ENCODE measurements around the gene GCLC. TPM values are rescaled to one million over a fixed set of nuclear protein-coding genes. Genes with fewer than 3 reads are reported as not detected.

Gene GCLC
- total RNA-seq, 1 donor from 2014 or later: 31.6 TPM

DNA sequence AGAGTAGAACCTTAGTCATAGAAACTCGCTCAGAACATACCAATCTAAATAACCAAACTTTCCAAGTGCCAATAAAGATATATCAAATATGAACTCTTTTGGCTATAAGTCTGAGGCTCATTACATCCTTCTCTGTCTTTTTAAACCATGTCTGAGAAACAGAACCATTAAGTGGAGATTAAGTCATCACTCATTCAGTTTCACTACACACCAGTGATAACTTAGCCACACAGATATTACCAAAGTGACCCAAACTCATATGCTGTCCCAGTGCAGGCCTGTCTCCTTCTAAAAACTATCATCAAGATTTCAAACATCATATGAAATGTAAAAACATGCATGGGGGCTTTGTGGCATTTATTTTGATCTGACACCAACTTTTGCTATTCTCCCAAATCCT lies 12.0 kb downstream of the GCLC start:
- Histone ChIP-seq H4K20me1 (ENCODE audit: insufficient read depth, low read length) (no peaks in the 10 kb centered on the region), H3K27ac (ENCODE audit: low read depth, low read length) (no peak overlapping the region), H3K27me3 (ENCODE audit: insufficient read depth, low read length) (no peaks in the 10 kb centered on the region), H3K9me3 (ENCODE audit: insufficient read depth, low read depth, low read length) (no peaks in the 10 kb centered on the region), H3K4me2 (ENCODE audit: low read length) (no peak overlapping the region), H3K4me1 (ENCODE audit: insufficient read depth, low read length) (peaks cover 11% of the 10 kb centered on the region), H3K79me2 (ENCODE audit: insufficient read depth, low read length) (peaks cover 33% of the 10 kb centered on the region), H2AFZ (ENCODE audit: low read depth, low read length) (no peak overlapping the region), H3K9ac (ENCODE audit: low read length) (no peak overlapping the region), H3K4me3 (ENCODE audit: insufficient read depth, low read depth, low read length) (no peak overlapping the region), H3K36me3 (ENCODE audit: insufficient read depth, low read length) (no peaks in the 10 kb centered on the region)
- DNase-seq (ENCODE audit: low read depth) (peak; percentile 31), FAIRE-seq (no peak)
- TF ChIP-seq EZH2 (IDR thresholded peaks at IDR 0.05; ENCODE audit: insufficient read depth, low read length) (no peak), CTCF (IDR thresholded peaks at IDR 0.05; ENCODE audit: insufficient read depth, low read depth, low read length) (no peak)
- H3K27ac Mint-ChIP-seq (ENCODE audit: unreplicated experiment): no peak overlapping the region
- peaks cover 49% of the 10 kb centered on the region for H3K4me1 Mint-ChIP-seq (ENCODE audit: low read depth, unreplicated experiment)
- H3K36me3 Mint-ChIP-seq (ENCODE audit: low read depth, unreplicated experiment): no peaks in the 10 kb centered on the region
- no peaks in the 10 kb centered on the region for H3K9me3 Mint-ChIP-seq (ENCODE audit: unreplicated experiment)
- no peaks in the 10 kb centered on the region for H3K27me3 Mint-ChIP-seq (ENCODE audit: low read depth, unreplicated experiment)
- no peak overlapping the region for H3K4me3 Mint-ChIP-seq (ENCODE audit: unreplicated experiment)

DNA sequence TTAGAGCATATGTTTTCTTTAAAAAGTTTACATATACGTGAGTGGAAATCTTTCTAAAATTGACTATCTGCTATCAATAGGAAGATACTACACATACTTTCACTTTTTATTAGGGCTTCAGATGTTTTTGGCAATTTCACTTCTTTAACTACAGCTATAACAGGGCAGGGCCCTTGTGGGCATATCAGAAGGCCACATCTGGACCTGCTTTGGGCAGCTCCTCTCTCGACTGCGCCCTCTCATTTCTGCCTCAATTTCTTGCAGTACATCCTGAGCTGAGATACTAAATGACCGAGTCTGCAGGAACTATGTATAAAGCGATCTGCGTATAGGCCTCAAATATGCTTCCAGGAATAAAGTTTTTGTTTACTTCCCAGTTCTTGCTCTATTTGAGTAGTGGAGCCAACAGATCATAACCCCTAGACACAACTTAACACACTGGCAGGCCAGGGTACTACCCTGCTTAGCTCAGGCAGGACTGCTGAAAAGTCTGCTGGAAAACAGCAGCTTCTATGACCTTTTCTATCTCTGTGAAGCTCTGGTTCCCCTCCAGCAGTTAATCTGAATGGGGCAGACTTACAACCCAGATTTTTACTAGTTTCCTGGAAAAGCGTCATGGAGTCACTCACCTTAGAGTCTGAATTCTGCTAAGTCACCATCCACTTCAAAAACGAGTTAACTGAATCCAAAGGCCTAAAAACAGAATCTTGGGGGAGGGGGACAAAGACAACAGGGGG lies 12.7 kb downstream of the GCLC start:
- Histone ChIP-seq H3K9me3 (ENCODE audit: insufficient read depth, low read depth, low read length) (no peaks in the 10 kb centered on the region), H3K27me3 (ENCODE audit: insufficient read depth, low read length) (no peaks in the 10 kb centered on the region), H3K4me2 (ENCODE audit: low read length) (no peak overlapping the region), H3K79me2 (ENCODE audit: insufficient read depth, low read length) (peaks cover 39% of the 10 kb centered on the region), H3K36me3 (ENCODE audit: insufficient read depth, low read length) (no peaks in the 10 kb centered on the region), H4K20me1 (ENCODE audit: insufficient read depth, low read length) (no peaks in the 10 kb centered on the region), H3K4me1 (ENCODE audit: insufficient read depth, low read length) (peaks cover 11% of the 10 kb centered on the region), H2AFZ (ENCODE audit: low read depth, low read length) (no peak overlapping the region), H3K9ac (ENCODE audit: low read length) (no peak overlapping the region), H3K27ac (ENCODE audit: low read depth, low read length) (no peak overlapping the region), H3K4me3 (ENCODE audit: insufficient read depth, low read depth, low read length) (no peak overlapping the region)
- FAIRE-seq (no peak), DNase-seq (ENCODE audit: low read depth) (no peak)
- no peak for TF ChIP-seq EZH2 (IDR thresholded peaks at IDR 0.05; ENCODE audit: insufficient read depth, low read length)
- TF ChIP-seq CTCF (IDR thresholded peaks at IDR 0.05; ENCODE audit: insufficient read depth, low read depth, low read length): no peak
- Mint-ChIP-seq H3K4me3 (ENCODE audit: unreplicated experiment) (no peak overlapping the region), H3K27ac (ENCODE audit: unreplicated experiment) (peak overlapping the region; percentile 10), H3K27me3 (ENCODE audit: low read depth, unreplicated experiment) (no peaks in the 10 kb centered on the region), H3K9me3 (ENCODE audit: unreplicated experiment) (no peaks in the 10 kb centered on the region), H3K4me1 (ENCODE audit: low read depth, unreplicated experiment) (peaks cover 49% of the 10 kb centered on the region), H3K36me3 (ENCODE audit: low read depth, unreplicated experiment) (no peaks in the 10 kb centered on the region)

- Histone ChIP-seq H3K27me3 (ENCODE audit: insufficient read depth, low read length) (no peaks in the 10 kb centered on the region), H3K4me1 (ENCODE audit: insufficient read depth, low read length) (peaks cover 11% of the 10 kb centered on the region), H3K27ac (ENCODE audit: low read depth, low read length) (no peak overlapping the region), H3K4me2 (ENCODE audit: low read length) (peak overlapping the region; percentile 47), H3K36me3 (ENCODE audit: insufficient read depth, low read length) (no peaks in the 10 kb centered on the region), H3K4me3 (ENCODE audit: insufficient read depth, low read depth, low read length) (no peak overlapping the region), H4K20me1 (ENCODE audit: insufficient read depth, low read length) (no peaks in the 10 kb centered on the region), H2AFZ (ENCODE audit: low read depth, low read length) (no peak overlapping the region), H3K9me3 (ENCODE audit: insufficient read depth, low read depth, low read length) (no peaks in the 10 kb centered on the region), H3K79me2 (ENCODE audit: insufficient read depth, low read length) (peaks cover 36% of the 10 kb centered on the region), H3K9ac (ENCODE audit: low read length) (no peak overlapping the region)
- no peaks in the 10 kb centered on the region for H3K27me3 Mint-ChIP-seq (ENCODE audit: low read depth, unreplicated experiment)
- H3K27ac Mint-ChIP-seq (ENCODE audit: unreplicated experiment): peak overlapping the region; percentile 92
- H3K4me3 Mint-ChIP-seq (ENCODE audit: unreplicated experiment): no peak overlapping the region
- no peak for DNase-seq (ENCODE audit: low read depth)
- TF ChIP-seq CTCF (IDR thresholded peaks at IDR 0.05; ENCODE audit: insufficient read depth, low read depth, low read length): no peak
- no peak for TF ChIP-seq EZH2 (IDR thresholded peaks at IDR 0.05; ENCODE audit: insufficient read depth, low read length)
- FAIRE-seq: no peak
- H3K9me3 Mint-ChIP-seq (ENCODE audit: unreplicated experiment): no peaks in the 10 kb centered on the region
- no peaks in the 10 kb centered on the region for H3K36me3 Mint-ChIP-seq (ENCODE audit: low read depth, unreplicated experiment)
- H3K4me1 Mint-ChIP-seq (ENCODE audit: low read depth, unreplicated experiment): peaks cover 52% of the 10 kb centered on the region
These were observed 14.0 kb downstream of the GCLC start for GRCh38 chr6:53530780-53531386.
